Esophagus squamous epithelium (tissue), 5 donors: ENCODE data around the gene PRODH2. TPM values are rescaled to one million over a fixed set of nuclear protein-coding genes. Genes with fewer than 3 reads are reported as not detected.

Source experiments
- DNase-seq: peaks from one replicate; lab custom pipeline; 2025; lab: John Stamatoyannopoulos, UW
- H3K27ac ChIP-seq, 4 donors: fragments of 200-600 bp; sonication (generic); one replicate each; pipeline ENCODE4 v1.5.1; 2016 to 2019; ENCODE audit warnings: mild to moderate bottlenecking in 1 of 4
- H3K27me3 ChIP-seq, 4 donors: fragments of 200-600 bp; sonication (generic); 1 replicate in 3 of 4; 2 replicates in 1 of 4; pipeline versions ENCODE4 v1.5.1 to v1.6.0; 2017 to 2021; ENCODE audit warnings: antibody characterized with exemption in 1 of 4
- H3K36me3 ChIP-seq, 3 donors: fragments of 200-600 bp; sonication (generic); one replicate each; pipeline ENCODE4 v1.5.1; 2016 to 2019
- H3K4me1 ChIP-seq, 3 donors: fragments of 200-600 bp; sonication (generic); one replicate each; pipeline ENCODE4 v1.5.1; 2017 to 2019
- H3K4me3 ChIP-seq, 4 donors: fragments of 200-600 bp; sonication (generic); 1 replicate in 3 of 4; 2 replicates in 1 of 4; pipeline ENCODE4 v1.5.1; 2016 to 2019; ENCODE audit warnings: mild to moderate bottlenecking in 2 of 4, moderate library complexity in 1 of 4
- H3K9me3 ChIP-seq, 3 donors: fragments of 200-600 bp; sonication (generic); one replicate each; pipeline ENCODE4 v1.5.1; 2016 to 2019
- CTCF ChIP-seq, 6 experiments: fragments of 450-650 bp in 4 of 6; fragments of 200-600 bp in 2 of 6; sonication (generic) in 2 of 6; IDR thresholded peaks; one replicate each; pipeline ENCODE4 v1.5.1; 2016 to 2019; ENCODE audit warnings: antibody characterized with exemption in 6 of 6, mild to moderate bottlenecking in 4 of 6, moderate library complexity in 4 of 6
- POLR2A ChIP-seq, 4 donors: fragments of 450-650 bp; IDR thresholded peaks; one replicate each; pipeline ENCODE4 v1.6.1; 2017; ENCODE audit warnings: antibody characterized with exemption in 4 of 4, mild to moderate bottlenecking in 4 of 4, moderate library complexity in 3 of 4
- WGBS, 2 donors: methylation state at CpG; one replicate each; pipeline ENCODE4 v1.1.5; 2018; 5-methylcytosine and 5-hydroxymethylcytosine counted together
- intact Hi-C: fragments of 100-400 bp; cut with DNase I; formaldehyde crosslinking; loops from one replicate; pipeline ENCODE4 v1.15.0; 2022
- total RNA-seq, 4 donors: library from RNA; depleted of rRNA; stranded (reverse); fragments of >200 nt; gene quantifications; one replicate each; pipeline ENCODE4 v1.1.0, GENCODE V29; 2016
- donor health status: DM: yes; HTN: yes; CAD: no.

PRODH2 gene
- total RNA-seq, 4 donors from 2014 or later: not detected

- Histone ChIP-seq H3K4me3 (no peak overlapping the region), H3K9me3 (no peaks in the 10 kb centered on the region), H3K4me1 (no peaks in the 10 kb centered on the region), H3K36me3 (peaks cover 0 to 73% (median 0%) of the 10 kb centered on the region in 3 donors), H3K27ac (no peak overlapping the region), H3K27me3 (no peaks in the 10 kb centered on the region)
- intact Hi-C loops: no loop called here
- DNase-seq: no peak
- TF ChIP-seq POLR2A (IDR thresholded peaks at IDR 0.05) (no peak), CTCF (IDR thresholded peaks at IDR 0.05) (no peak)
- WGBS, 2 donors: 91 to 95% methylated on average over 4 to 8 of the region's 12 CpGs
Measured at GRCh38 chr19:35782589-35782988, 30.1 kb downstream of the PRODH2 start.

- no peaks in the 10 kb centered on the region for H3K27me3 ChIP-seq
- TF ChIP-seq CTCF (IDR thresholded peaks at IDR 0.05) (no peak), POLR2A (IDR thresholded peaks at IDR 0.05) (no peak)
- H3K9me3 ChIP-seq: no peaks in the 10 kb centered on the region
- H3K27ac ChIP-seq: no peak overlapping the region
- peaks cover 0 to under 1% (median 0%) of the 10 kb centered on the region in 3 donors for H3K4me1 ChIP-seq
- no peak overlapping the region for H3K4me3 ChIP-seq
- WGBS, 2 donors: 85 to 93% methylated on average over 6 to 8 of the region's 9 CpGs
- intact Hi-C loops: no loop called here
- peaks cover 0 to 65% (median 0%) of the 10 kb centered on the region in 3 donors for H3K36me3 ChIP-seq
- DNase-seq: no peak
Measured at GRCh38 chr19:35781650-35782049, 31.0 kb downstream of the PRODH2 start.

- Histone ChIP-seq H3K4me1 (peaks cover 5 to 10% (median 5%) of the 10 kb centered on the region in 3 donors), H3K4me3 (no peak overlapping the region), H3K36me3 (peaks cover 0 to 65% (median 0%) of the 10 kb centered on the region in 3 donors), H3K27ac (no peak overlapping the region), H3K27me3 (no peaks in the 10 kb centered on the region), H3K9me3 (no peaks in the 10 kb centered on the region)
- intact Hi-C loops: no loop called here
- WGBS, 2 donors: 92% methylated on average over 9 to 15 of the region's 20 CpGs
- no peak for DNase-seq
- TF ChIP-seq POLR2A (IDR thresholded peaks at IDR 0.05) (no peak), CTCF (IDR thresholded peaks at IDR 0.05) (no peak)
Measured at GRCh38 chr19:35780717-35781116, 31.9 kb downstream of the PRODH2 start.

- no peak overlapping the region for H3K27ac ChIP-seq
- H3K27me3 ChIP-seq: no peaks in the 10 kb centered on the region
- no peak for TF ChIP-seq POLR2A (IDR thresholded peaks at IDR 0.05)
- no peak for TF ChIP-seq CTCF (IDR thresholded peaks at IDR 0.05)
- WGBS, 2 donors: 89 to 100% methylated on average over 3 to 16 of the region's 16 CpGs
- intact Hi-C loops: no loop called here
- no peak overlapping the region for H3K4me3 ChIP-seq
- H3K36me3 ChIP-seq: peaks cover 0 to 62% (median 0%) of the 10 kb centered on the region in 3 donors
- H3K4me1 ChIP-seq: peaks cover 5 to 13% (median 8%) of the 10 kb centered on the region in 3 donors
- no peak for DNase-seq
- no peaks in the 10 kb centered on the region for H3K9me3 ChIP-seq
Measured at GRCh38 chr19:35780058-35780457, 32.6 kb downstream of the PRODH2 start.

GRCh38 chr19:35779033-35779432 is 33.6 kb downstream of the PRODH2 start:
- DNase-seq: no peak
- Histone ChIP-seq H3K4me1 (peaks cover 10 to 19% (median 13%) of the 10 kb centered on the region in 3 donors), H3K27ac (no peak overlapping the region), H3K9me3 (no peaks in the 10 kb centered on the region), H3K27me3 (no peaks in the 10 kb centered on the region), H3K4me3 (no peak overlapping the region), H3K36me3 (peaks cover 0 to 52% (median 0%) of the 10 kb centered on the region in 3 donors)
- intact Hi-C loops: no loop called here
- 88 to 90% methylated on average over 8 of the region's 8 CpGs for WGBS, 2 donors
- TF ChIP-seq CTCF (IDR thresholded peaks at IDR 0.05) (no peak), POLR2A (IDR thresholded peaks at IDR 0.05) (no peak)
